DOHH2 (cell line): ENCODE results near the gene TMX2.

Experiments
- H3F3A ChIP-seq: fragments of 200-600 bp; sonication (generic), shearing (Covaris generic); 2 replicates; pipeline ENCODE4 v1.6.0; 2016; ENCODE audit warnings: antibody characterized with exemption, mild to moderate bottlenecking; ENCODE audit not compliant: control insufficient read depth, insufficient read depth
- H3K27ac ChIP-seq: fragments of 200-600 bp; sonication (generic); 2 replicates; pipeline ENCODE4 v1.5.1; 2014; ENCODE audit warnings: low read depth, mild to moderate bottlenecking, low read length, moderate library complexity
- H3K27me3 ChIP-seq: fragments of 200-600 bp; sonication (generic); 2 replicates; pipeline ENCODE4 v1.6.1; 2014; ENCODE audit warnings: mild to moderate bottlenecking, low read length, mixed read lengths; ENCODE audit not compliant: control insufficient read depth
- H3K36me3 ChIP-seq: fragments of 200-600 bp; sonication (generic); 2 replicates; pipeline ENCODE4 v1.6.1; 2014; ENCODE audit warnings: mild to moderate bottlenecking, low read length, moderate library complexity, mixed read lengths; ENCODE audit not compliant: control insufficient read depth
- H3K4me1 ChIP-seq: fragments of 200-600 bp; sonication (generic); 2 replicates; pipeline ENCODE4 v1.6.1; 2014; ENCODE audit warnings: mild to moderate bottlenecking, low read length, mixed read lengths; ENCODE audit not compliant: control insufficient read depth
- H3K4me2 ChIP-seq: fragments of 200-600 bp; sonication (generic); 2 replicates; pipeline ENCODE4 v1.6.0; 2014; ENCODE audit warnings: mild to moderate bottlenecking, low read length, moderate library complexity
- H3K4me3 ChIP-seq: fragments of 200-600 bp; sonication (generic); 2 replicates; pipeline ENCODE4 v1.5.1; 2014; ENCODE audit warnings: mild to moderate bottlenecking, low read length, mixed read lengths
- H3K79me2 ChIP-seq: fragments of 200-600 bp; sonication (generic); 2 replicates; pipeline ENCODE4 v1.6.1; 2014; ENCODE audit warnings: mild to moderate bottlenecking, low read length, mixed read lengths; ENCODE audit not compliant: control insufficient read depth
- H3K9me2 ChIP-seq: fragments of 200-600 bp; sonication (generic); replicated peaks from 2 replicates; pipeline ENCODE4 v1.6.1; 2014; ENCODE audit warnings: mild to moderate bottlenecking, low read length, mixed read lengths; ENCODE audit not compliant: control insufficient read depth
- H3K9me3 ChIP-seq: fragments of 200-600 bp; sonication (generic); 2 replicates; pipeline ENCODE4 v1.6.1; 2014; ENCODE audit warnings: antibody characterized with exemption, low read length, mixed read lengths; ENCODE audit not compliant: control insufficient read depth, insufficient read depth
- H4K20me1 ChIP-seq: fragments of 200-600 bp; sonication (generic); 2 replicates; pipeline ENCODE4 v1.6.0; 2014; ENCODE audit warnings: low read depth, mild to moderate bottlenecking, antibody characterized with exemption, low read length, moderate library complexity; ENCODE audit not compliant: control insufficient read depth, insufficient read depth
- CTCF ChIP-seq: fragments of 200-600 bp; sonication (generic); IDR thresholded peaks from one replicate; pipeline ENCODE4 v1.5.1; 2014; ENCODE audit warnings: antibody characterized with exemption, mild to moderate bottlenecking, low read depth, low read length; ENCODE audit not compliant: poor library complexity, severe bottlenecking
- EZH2phosphoT487 ChIP-seq: fragments of 200-600 bp; sonication (generic); IDR thresholded peaks from 2 replicates; pipeline ENCODE4 v1.6.1; 2017; ENCODE audit warnings: borderline replicate concordance, mild to moderate bottlenecking, antibody characterized with exemption, low read length, moderate library complexity, mixed read lengths

Gene TMX2

GRCh38 chr11:57667117-57667735, 45.2 kb upstream of the TMX2 start:
- Histone ChIP-seq H3K9me2 (no peaks in the 10 kb centered on the region), H3K4me2 (peak overlapping the region; percentile 70), H3K27ac (peak overlapping the region; percentile 72), H3K27me3 (no peaks in the 10 kb centered on the region), H4K20me1 (peaks cover 7% of the 10 kb centered on the region), H3K79me2 (peaks cover 45% of the 10 kb centered on the region), H3F3A (peaks cover 5% of the 10 kb centered on the region; the same call in 1 of the 2 replicates), H3K4me1 (peaks cover 21% of the 10 kb centered on the region), H3K9me3 (no peaks in the 10 kb centered on the region), H3K4me3 (peak overlapping the region; percentile 84), H3K36me3 (peaks cover 38% of the 10 kb centered on the region)
- TF ChIP-seq CTCF (no peak), EZH2phosphoT487 (no peak)

- no peaks in the 10 kb centered on the region for H3K27me3 ChIP-seq
- H3K79me2 ChIP-seq, result peaks cover 49% of the 10 kb centered on the region
- H3K9me2 ChIP-seq, result no peaks in the 10 kb centered on the region
- H3K4me2 ChIP-seq, result peak within 1 kb of the TSS; percentile 71
- H3F3A ChIP-seq, result no peaks in the 10 kb centered on the region
- H3K4me3 ChIP-seq, result peak within 1 kb of the TSS; percentile 84
- peak; percentile 46 for TF ChIP-seq CTCF
- no peak for TF ChIP-seq EZH2phosphoT487
- H3K36me3 ChIP-seq, result peaks cover 38% of the 10 kb centered on the region
- peaks cover 7% of the 10 kb centered on the region; the same call in 1 of the 2 replicates for H4K20me1 ChIP-seq
- H3K4me1 ChIP-seq, result peaks cover 21% of the 10 kb centered on the region
- no peaks in the 10 kb centered on the region for H3K9me3 ChIP-seq
- H3K27ac ChIP-seq, result peak within 1 kb of the TSS; percentile 72
Measured at GRCh38 chr11:57667736-57668433, 44.5 kb upstream of the TMX2 start, which contains the start of gene ZDHHC5. ZDHHC5 (plus strand) TSS chr11:57668114; CDS start chr11:57673091, 4,977 bp downstream.

GRCh38 chr11:57668434-57668782, 44.0 kb upstream of the TMX2 start:
- no peak for TF ChIP-seq CTCF
- TF ChIP-seq EZH2phosphoT487, result no peak
- Histone ChIP-seq H3K27ac (peak overlapping the region; percentile 72), H3K27me3 (no peaks in the 10 kb centered on the region), H3K9me2 (no peaks in the 10 kb centered on the region), H3K36me3 (peaks cover 42% of the 10 kb centered on the region), H3K4me1 (peaks cover 21% of the 10 kb centered on the region), H3K9me3 (no peaks in the 10 kb centered on the region), H3F3A (no peaks in the 10 kb centered on the region), H3K4me2 (peak overlapping the region; percentile 71), H3K4me3 (peak overlapping the region; percentile 84), H4K20me1 (peaks cover 12% of the 10 kb centered on the region; the same call in 1 of the 2 replicates), H3K79me2 (peaks cover 54% of the 10 kb centered on the region)
